Eye (tissue), 1 donor: ENCODE data around the gene STPG3.

Source experiments
- DNase-seq: peaks from one replicate; pipeline ENCODE4 v3.0.0-alpha.2; 2015

STPG3 gene

GRCh38 chr9:137281345-137282116, 30.4 kb downstream of the STPG3 start:
- peak; percentile 67 for DNase-seq

DNA sequence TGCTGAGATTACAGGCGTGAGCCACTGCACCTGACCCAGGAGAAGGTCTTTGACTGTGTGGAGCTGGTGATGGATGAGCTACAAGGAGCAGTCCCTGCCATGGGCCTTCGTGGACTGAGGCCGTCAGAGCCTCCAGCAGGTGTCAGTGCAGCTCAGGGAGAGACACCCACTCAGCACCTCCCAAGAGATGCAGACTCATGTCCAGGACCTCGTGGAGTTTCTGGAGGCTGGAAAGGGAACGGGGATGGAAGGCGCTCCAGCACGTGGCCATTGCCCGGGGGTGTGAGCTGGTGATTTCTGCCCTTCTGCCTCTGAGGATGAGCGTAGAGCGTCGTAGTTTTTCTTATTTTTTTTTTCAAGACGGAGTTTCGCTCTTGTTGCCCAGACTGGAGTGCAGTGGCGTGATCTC, 35.9 kb downstream of the STPG3 start:
- DNase-seq: peak; percentile 62

- no peak for DNase-seq
Observed at GRCh38 chr9:137293094-137293481, 42.0 kb downstream of the STPG3 start.

DNA sequence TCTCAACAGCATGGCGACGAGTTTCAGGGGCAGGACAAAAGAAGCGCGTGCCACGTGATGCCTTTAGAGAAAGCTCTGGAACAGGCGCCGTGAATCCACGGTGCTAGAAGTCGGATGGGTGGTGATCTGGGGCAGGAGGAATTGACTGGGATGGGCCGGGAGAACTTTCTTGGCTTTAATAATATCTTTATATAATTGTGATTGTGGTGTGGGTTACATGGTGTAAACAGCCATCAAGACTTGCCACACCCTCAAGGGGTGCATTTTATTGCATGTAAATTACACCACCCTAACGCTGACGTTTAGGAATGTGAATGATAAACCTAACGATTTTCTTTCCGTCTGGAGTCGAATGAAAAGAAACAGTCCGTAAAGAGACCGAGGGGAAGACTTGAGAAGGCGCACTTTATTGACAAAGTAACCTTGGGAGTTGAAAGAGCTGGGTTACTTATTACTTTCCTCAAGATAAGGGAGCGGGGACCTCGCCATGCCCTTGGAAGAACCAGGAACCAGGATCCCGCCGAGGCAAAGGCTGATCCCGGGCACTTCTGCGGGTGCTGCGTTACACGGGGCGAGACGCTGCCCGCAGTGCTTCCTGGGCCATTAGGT, 42.5 kb downstream of the STPG3 start:
- no peak for DNase-seq

DNA sequence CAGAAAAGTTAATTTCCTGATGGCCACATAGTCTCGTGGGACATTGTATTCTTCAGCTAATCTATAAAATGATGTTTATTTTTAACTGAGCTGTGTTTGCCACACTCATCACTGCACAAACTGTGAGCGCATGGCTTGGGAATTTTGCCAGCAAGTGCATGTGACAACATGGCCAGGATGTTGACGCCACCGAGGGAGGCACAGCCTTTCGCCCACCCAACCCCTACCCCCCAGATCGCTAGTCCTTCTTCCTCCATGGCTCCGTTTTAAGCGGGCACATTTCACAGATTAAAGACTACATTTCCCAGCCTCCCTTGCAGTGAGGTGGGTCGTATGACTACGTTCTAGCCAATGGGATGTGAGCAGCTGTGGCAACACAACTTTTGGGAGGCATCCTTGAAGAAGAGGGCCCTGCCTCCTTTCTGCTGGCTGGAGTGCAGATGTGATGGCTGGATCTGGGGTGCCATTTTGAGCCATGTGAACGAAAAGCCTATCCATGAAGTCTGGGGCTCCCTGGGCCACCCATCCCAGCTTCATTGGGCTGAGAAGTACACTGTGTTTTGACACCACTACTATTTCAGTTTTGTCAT, 43.1 kb downstream of the STPG3 start:
- DNase-seq: peak; percentile 52

DNA sequence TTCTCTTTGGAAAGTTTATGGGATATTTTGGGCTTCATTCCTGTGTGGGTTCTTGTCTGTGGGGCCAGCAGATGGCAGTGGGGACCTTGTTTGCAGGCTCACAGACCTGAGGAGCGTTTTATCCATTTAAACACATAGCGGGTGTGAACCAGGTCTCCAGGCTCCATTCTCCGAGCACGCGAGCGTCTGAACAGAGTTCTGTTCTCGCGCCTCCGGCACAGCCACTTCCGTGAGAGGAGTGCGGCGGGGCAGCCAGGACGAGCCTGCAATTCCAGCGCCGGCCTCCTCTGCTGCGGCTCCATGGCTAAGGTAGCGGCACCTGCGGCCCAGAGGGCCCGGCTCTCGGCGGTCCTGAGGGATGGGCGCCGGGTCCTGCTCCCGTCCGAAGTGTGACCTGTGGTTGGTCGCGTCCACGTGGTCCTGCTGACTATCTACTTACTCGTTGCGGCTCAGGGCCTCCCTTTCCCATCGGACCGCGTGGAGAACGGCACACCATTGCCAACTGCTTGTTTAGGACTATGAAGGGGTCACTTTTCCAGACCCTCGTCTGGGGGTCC, 43.7 kb downstream of the STPG3 start:
- DNase-seq: peak; percentile 71

- DNase-seq: peak; percentile 80
Observed at GRCh38 chr9:137295238-137295811, 44.2 kb downstream of the STPG3 start.

DNA sequence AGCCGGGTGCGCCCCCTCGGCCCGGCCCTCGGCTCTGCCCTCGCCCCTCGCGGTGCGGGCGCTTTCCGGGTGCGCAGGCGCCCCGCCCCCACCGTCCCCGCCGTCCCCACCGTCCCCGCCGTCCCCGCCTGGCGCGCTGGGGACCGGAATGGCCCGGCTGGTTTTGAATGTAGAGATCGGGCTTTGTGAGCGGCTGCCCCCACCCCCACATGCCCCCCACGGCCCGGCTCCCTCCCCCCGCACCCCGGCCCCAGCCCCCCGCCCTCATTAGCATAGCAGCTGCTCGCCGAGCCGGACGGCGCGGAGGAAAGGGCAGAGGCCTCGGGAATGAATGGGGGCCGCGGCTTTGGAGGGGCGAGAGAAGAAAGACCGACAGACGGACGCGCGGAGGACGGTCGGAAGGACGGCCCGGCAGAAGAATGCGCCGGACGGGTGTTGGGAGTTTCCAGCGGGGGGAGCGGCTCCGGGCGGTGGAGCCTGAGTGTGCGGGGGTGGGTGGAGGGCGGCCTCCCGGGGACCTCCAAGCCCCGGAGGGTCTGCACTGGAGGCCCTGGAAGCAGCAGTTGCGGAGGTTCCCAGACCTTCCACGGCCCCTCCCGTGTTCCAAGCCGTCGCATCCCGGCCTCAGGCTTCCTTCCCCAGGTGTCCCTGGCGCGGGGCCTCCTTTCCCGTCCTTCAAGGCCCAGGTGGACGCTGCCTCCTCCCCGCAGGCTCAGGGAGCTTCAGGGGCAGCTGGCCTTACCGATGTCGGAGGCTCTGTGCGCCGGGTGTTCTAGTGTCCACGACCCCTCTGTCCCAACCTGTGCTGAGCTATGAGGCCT, 45.0 kb downstream of the STPG3 start:
- DNase-seq: peak; percentile 79

- no peak for DNase-seq
Observed at GRCh38 chr9:137296670-137297664, 45.9 kb downstream of the STPG3 start.

DNA sequence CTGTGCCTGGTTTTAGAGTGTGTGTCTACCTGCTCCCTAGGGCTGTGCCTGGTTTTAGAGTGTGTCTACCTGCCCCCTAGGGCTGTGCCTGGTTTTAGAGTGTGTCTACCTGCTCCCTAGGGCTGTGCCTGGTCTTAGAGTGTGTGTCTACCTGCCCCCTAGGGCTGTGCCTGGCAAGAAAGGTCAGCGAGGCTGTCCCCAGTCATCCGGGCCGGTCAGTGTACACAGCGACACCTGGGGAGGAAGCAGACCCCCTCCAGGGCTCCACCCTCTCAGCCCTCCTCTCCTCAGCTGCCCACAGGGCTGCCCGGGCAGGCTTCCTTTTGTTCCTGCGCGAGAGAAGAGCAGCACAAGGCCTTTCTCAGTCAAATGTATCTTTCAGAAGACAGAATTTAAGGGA, 46.9 kb downstream of the STPG3 start:
- no peak for DNase-seq

- no peak for DNase-seq
Observed at GRCh38 chr9:137298401-137299202, 47.5 kb downstream of the STPG3 start.

DNA sequence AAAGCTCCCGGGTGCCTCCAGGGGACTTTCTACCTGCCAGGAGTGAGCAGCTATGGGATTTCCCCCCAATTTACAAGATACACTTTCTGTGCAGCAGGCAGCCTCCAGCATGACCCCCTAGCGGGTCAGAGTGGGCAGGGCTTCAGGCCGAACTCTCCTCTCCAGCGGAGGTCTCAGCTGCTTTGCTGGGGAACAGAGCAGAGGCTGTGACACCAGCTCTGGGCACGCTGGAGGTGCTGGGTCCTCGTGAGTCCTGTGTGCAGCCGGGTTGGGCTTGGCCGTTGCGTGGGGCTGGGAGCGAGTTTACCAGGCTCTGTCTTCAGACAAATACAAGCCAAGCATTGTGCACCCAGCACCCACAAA, 48.1 kb downstream of the STPG3 start:
- no peak for DNase-seq

GRCh38 chr9:137299938-137300337, 48.9 kb downstream of the STPG3 start:
- peak; percentile 62 for DNase-seq

- DNase-seq: peak; percentile 70
Observed at GRCh38 chr9:137300567-137301080, 49.5 kb downstream of the STPG3 start.

DNA sequence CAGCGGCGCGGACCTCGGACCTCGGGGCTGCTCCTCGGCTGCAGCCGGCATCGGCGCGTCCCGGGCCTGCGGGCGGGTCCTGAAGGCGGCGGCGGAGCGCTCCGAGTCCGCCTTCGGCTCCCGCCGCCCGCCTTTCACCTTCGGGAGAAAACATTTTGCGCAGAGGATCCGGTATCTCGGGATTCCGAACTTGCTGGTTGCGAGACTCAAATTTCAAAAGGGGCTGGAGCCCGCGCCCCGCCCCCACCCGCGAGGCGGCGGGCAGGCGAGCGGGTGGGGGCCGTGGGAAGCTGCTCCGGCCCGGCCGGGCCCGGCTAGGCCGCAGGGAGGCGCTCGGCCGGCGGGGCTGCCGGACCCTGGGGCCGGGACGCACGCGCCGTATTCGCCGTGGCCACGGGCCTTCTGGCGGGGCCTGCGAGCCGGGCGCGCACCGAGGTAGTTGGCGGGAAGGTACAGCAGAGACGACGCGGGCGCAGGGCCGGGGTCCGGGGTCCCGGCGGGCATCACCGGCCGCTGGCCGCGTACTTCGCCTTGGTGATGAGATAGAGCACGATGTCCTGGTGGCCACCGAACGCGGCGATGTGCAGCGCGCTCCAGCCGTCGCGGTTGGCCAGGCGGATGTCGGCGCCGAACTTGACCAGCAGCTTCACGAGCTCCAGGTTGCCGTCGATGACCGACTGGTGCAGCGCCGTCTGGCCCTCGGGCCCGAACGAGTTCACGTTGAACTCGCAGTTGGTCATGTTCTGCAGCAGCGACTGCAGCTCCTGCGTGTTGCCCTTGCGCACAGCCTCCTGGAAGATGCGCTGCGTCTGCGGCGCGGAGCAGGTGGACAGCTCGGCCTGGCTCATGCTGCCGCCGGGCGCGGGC, 50.2 kb downstream of the STPG3 start:
- peak; percentile 82 for DNase-seq

DNA sequence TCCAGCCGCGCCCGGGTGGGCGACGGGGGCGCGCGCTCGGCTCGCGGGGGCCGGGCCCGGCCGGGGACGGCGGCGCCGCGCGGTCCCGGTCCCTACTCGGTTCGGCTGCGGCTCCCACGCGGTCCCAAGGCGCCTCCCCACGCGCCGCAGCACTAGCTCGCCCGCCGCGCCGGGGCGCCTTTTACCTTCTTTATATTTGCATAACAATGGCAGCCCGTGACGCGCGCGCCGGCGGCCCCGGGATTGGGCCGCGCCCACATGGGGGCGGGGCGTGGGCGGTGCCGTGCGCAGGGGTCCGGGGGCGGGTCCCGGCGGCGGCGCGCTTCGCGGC, 51.0 kb downstream of the STPG3 start, which contains the start of gene NRARP:
Gene NRARP, minus strand, starts transcription at position 154 of the 331 bp plus-strand sequence. CDS start 343 bp downstream, outside the sequence.
- DNase-seq: peak; percentile 94

- DNase-seq: peak; percentile 89
Observed at GRCh38 chr9:137302449-137303150, 51.5 kb downstream of the STPG3 start.
